ENCODE measurements around the gene RNF214. TPM values are rescaled to one million over a fixed set of nuclear protein-coding genes. Genes with fewer than 3 reads are reported as not detected.

Gene RNF214
- total RNA-seq, 1 donor from 2014 or later = 14.8 TPM

GRCh38 chr11:117279711-117280376, 47.4 kb downstream of the RNF214 start:
- DNase-seq (ENCODE audit: low read depth) = no peak

- DNase-seq (ENCODE audit: low read depth) = peak; percentile 76
Measured at GRCh38 chr11:117281159-117281558, 48.7 kb downstream of the RNF214 start.

GRCh38 chr11:117281869-117282268, 49.4 kb downstream of the RNF214 start:
- DNase-seq (ENCODE audit: low read depth) = no peak

GRCh38 chr11:117282956-117283355, 50.5 kb downstream of the RNF214 start:
- DNase-seq (ENCODE audit: low read depth) = no peak

- no peak for DNase-seq (ENCODE audit: low read depth)
Measured at GRCh38 chr11:117284053-117284452, 51.6 kb downstream of the RNF214 start.

- DNase-seq (ENCODE audit: low read depth) = no peak
Measured at GRCh38 chr11:117286588-117286987, 54.1 kb downstream of the RNF214 start.

- no peak for DNase-seq (ENCODE audit: low read depth)
Measured at GRCh38 chr11:117287668-117288067, 55.2 kb downstream of the RNF214 start.

- no peak for DNase-seq (ENCODE audit: low read depth)
Measured at GRCh38 chr11:117289795-117290194, 57.3 kb downstream of the RNF214 start.

- no peak for DNase-seq (ENCODE audit: low read depth)
Measured at GRCh38 chr11:117290809-117291396, 58.4 kb downstream of the RNF214 start, which contains the start of gene BACE1-AS. Gene BACE1-AS (plus strand): TSS chr11:117291346.

- DNase-seq (ENCODE audit: low read depth) = no peak
Measured at GRCh38 chr11:117292616-117293015, 60.1 kb downstream of the RNF214 start.

GRCh38 chr11:117295438-117296137, 63.1 kb downstream of the RNF214 start:
- no peak for DNase-seq (ENCODE audit: low read depth)

- no peak for DNase-seq (ENCODE audit: low read depth)
Measured at GRCh38 chr11:117296881-117297280, 64.4 kb downstream of the RNF214 start.

- no peak for DNase-seq (ENCODE audit: low read depth)
Measured at GRCh38 chr11:117298195-117298594, 65.7 kb downstream of the RNF214 start.

- no peak for DNase-seq (ENCODE audit: low read depth)
Measured at GRCh38 chr11:117299351-117300282, 67.1 kb downstream of the RNF214 start.

- DNase-seq (ENCODE audit: low read depth) = peak; percentile 19
Measured at GRCh38 chr11:117300283-117300663, 67.8 kb downstream of the RNF214 start.

- DNase-seq (ENCODE audit: low read depth) = no peak
Measured at GRCh38 chr11:117300773-117301172, 68.3 kb downstream of the RNF214 start.

- DNase-seq (ENCODE audit: low read depth) = no peak
Measured at GRCh38 chr11:117302228-117302627, 69.8 kb downstream of the RNF214 start.

GRCh38 chr11:117303101-117303500, 70.6 kb downstream of the RNF214 start:
- no peak for DNase-seq (ENCODE audit: low read depth)

- DNase-seq (ENCODE audit: low read depth) = no peak
Measured at GRCh38 chr11:117303646-117304315, 71.3 kb downstream of the RNF214 start.

GRCh38 chr11:117305145-117305544, 72.7 kb downstream of the RNF214 start:
- no peak for DNase-seq (ENCODE audit: low read depth)

GRCh38 chr11:117309310-117309709, 76.8 kb downstream of the RNF214 start:
- no peak for DNase-seq (ENCODE audit: low read depth)
